ENCODE data around the gene ZNF560. TPM values are rescaled to one million over a fixed set of nuclear protein-coding genes. Genes with fewer than 3 reads are reported as not detected.

Gene ZNF560
- total and polyA plus RNA-seq, 7 donors = not detected

DNA sequence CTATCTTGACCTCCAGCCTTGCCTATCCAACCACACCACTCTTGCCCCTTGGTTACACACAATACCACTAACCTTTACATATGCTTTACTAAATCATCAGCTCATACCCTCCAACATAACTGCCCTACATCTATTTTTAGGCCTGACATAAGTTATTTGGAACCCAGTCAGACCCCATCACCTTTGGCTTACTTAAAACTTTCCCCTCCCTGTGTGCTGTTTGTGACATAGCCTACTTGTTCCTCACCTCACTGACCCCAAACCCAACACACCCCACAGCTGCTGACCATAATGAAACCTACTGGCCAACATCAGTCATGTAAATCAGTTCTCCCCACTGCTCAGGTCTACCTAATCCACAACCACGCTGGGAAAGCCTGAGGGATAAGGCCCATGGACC, 68.0 kb downstream of the ZNF560 start:
- no peak overlapping the region for H3K27ac ChIP-seq
- 96 to 97% methylated on average over 1 of the region's 1 CpG for WGBS, 2 donors
- TF ChIP-seq POLR2A (IDR thresholded peaks at IDR 0.05) (no peak), POLR2AphosphoS5 (IDR thresholded peaks at IDR 0.05) (no peak), EP300 (IDR thresholded peaks at IDR 0.05) (no peak)
- TF ChIP-seq, protein P1, sequence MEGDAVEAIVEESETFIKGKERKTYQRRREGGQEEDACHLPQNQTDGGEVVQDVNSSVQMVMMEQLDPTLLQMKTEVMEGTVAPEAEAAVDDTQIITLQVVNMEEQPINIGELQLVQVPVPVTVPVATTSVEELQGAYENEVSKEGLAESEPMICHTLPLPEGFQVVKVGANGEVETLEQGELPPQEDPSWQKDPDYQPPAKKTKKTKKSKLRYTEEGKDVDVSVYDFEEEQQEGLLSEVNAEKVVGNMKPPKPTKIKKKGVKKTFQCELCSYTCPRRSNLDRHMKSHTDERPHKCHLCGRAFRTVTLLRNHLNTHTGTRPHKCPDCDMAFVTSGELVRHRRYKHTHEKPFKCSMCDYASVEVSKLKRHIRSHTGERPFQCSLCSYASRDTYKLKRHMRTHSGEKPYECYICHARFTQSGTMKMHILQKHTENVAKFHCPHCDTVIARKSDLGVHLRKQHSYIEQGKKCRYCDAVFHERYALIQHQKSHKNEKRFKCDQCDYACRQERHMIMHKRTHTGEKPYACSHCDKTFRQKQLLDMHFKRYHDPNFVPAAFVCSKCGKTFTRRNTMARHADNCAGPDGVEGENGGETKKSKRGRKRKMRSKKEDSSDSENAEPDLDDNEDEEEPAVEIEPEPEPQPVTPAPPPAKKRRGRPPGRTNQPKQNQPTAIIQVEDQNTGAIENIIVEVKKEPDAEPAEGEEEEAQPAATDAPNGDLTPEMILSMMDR (IDR thresholded peaks at IDR 0.05) = no peak
- H3K27me3 ChIP-seq = no peaks in the 10 kb centered on the region
- peaks cover 0 to 3% (median 0%) of the 10 kb centered on the region in 4 donors for H3K9me3 ChIP-seq
- peaks cover 0 to 13% (median 12%) of the 10 kb centered on the region in 4 donors for H3K4me1 ChIP-seq
- H3K36me3 ChIP-seq = peaks cover 3 to 77% (median 22%) of the 10 kb centered on the region in 4 donors
- no peak overlapping the region for H3K4me3 ChIP-seq
- DNase-seq = no peak
- intact Hi-C loops (cut with DNase I) = loop anchor here (10.0 kb wide), 1 partner anchor 384 kb away; the partner anchor contains the start of gene FBXL12

DNA sequence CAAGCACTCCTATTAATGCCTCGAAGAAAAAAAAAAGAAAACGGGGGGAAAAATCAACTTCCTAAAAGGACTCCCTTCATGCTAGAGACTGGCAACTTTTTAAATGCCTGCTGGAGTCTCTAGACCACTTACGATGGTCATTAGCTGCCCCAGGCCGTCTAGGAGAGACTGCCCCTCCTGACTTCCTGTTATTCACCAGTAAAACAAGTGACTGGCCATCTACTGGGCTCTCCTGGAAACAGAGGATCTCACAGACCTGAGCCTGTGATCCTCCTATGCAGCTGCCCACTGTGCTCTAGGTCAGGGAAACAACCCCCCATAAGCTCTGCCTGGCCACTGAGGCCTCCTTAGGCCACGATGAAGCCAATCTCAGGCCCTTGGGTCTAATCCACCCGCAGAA, 70.5 kb downstream of the ZNF560 start:
- 82 to 91% methylated on average over 6 of the region's 6 CpGs for WGBS, 2 donors
- H3K9me3 ChIP-seq = peaks cover 0 to 13% (median 3%) of the 10 kb centered on the region in 4 donors
- TF ChIP-seq EP300 (IDR thresholded peaks at IDR 0.05) (no peak), POLR2A (IDR thresholded peaks at IDR 0.05) (no peak), POLR2AphosphoS5 (IDR thresholded peaks at IDR 0.05) (no peak)
- TF ChIP-seq, protein P1 (IDR thresholded peaks at IDR 0.05) = no peak
- no peaks in the 10 kb centered on the region for H3K4me1 ChIP-seq
- H3K27ac ChIP-seq = no peak overlapping the region
- H3K36me3 ChIP-seq = peaks cover 10 to 95% (median 36%) of the 10 kb centered on the region in 4 donors
- intact Hi-C loops (cut with DNase I) = no loop called here
- H3K4me3 ChIP-seq = no peak overlapping the region
- no peak for DNase-seq
- no peaks in the 10 kb centered on the region for H3K27me3 ChIP-seq

Other genes starting within 250 kb of the ZNF560 start
- gene OR7E24, start 247.7 kb downstream of the ZNF560 start, total RNA-seq = not detected
- gene OR7E24, start 247.7 kb downstream of the ZNF560 start, polyA plus RNA-seq = not detected
- 10 to 100 TPM in 2 of 4 donors, 1 to 10 TPM in 2; 3.1 to 23.7 (median 11.9) TPM for gene ZNF699, start 188.8 kb downstream of the ZNF560 start, total RNA-seq
- gene ZNF699, start 188.8 kb downstream of the ZNF560 start, polyA plus RNA-seq = 1 to 10 TPM in 1 of 3 donors, under 1 TPM in 2; 0.46 to 2.8 (median 0.60) TPM
- 10 to 100 TPM; 16.5 to 45.7 (median 23.9) TPM for gene ZNF559, start 174.4 kb downstream of the ZNF560 start, total RNA-seq
- gene ZNF559, start 174.4 kb downstream of the ZNF560 start, polyA plus RNA-seq = 1 to 10 TPM; 3.7 to 9.1 (median 4.8) TPM
- gene ZNF177, start 135.6 kb downstream of the ZNF560 start, total RNA-seq = 1 to 10 TPM; 3.0 to 5.5 (median 3.3) TPM
- 1 to 10 TPM in 1 of 3 donors, not detected in 2; 1.2 TPM for gene ZNF177, start 135.6 kb downstream of the ZNF560 start, polyA plus RNA-seq
- gene ZNF266, start 63.0 kb downstream of the ZNF560 start, total RNA-seq = 10 to 100 TPM; 15.7 to 32.7 (median 21.6) TPM
- gene ZNF266, start 63.0 kb downstream of the ZNF560 start, polyA plus RNA-seq = 10 to 100 TPM in 1 of 3 donors, 1 to 10 TPM in 2; 3.7 to 24.9 (median 6.6) TPM
- gene ZNF426, start 40.0 kb upstream of the ZNF560 start, total RNA-seq = 10 to 100 TPM; 11.4 to 18.1 (median 12.7) TPM
- gene ZNF426, start 40.0 kb upstream of the ZNF560 start, polyA plus RNA-seq = 1 to 10 TPM; 1.2 to 4.1 (median 2.1) TPM
- 10 to 100 TPM; 18.3 to 28.6 (median 23.7) TPM for gene ZNF121, start 85.9 kb upstream of the ZNF560 start, total RNA-seq
- gene ZNF121, start 85.9 kb upstream of the ZNF560 start, polyA plus RNA-seq = 1 to 10 TPM; 1.2 to 8.0 (median 1.4) TPM
- gene ZNF561, start 122.6 kb upstream of the ZNF560 start, total RNA-seq = 10 to 100 TPM; 30.3 to 41.3 (median 31.5) TPM
- 10 to 100 TPM; 14.1 to 27.1 (median 24.0) TPM for gene ZNF561, start 122.6 kb upstream of the ZNF560 start, polyA plus RNA-seq
- 10 to 100 TPM; 21.3 to 45.4 (median 32.4) TPM for gene ZNF562, start 176.5 kb upstream of the ZNF560 start, total RNA-seq
- gene ZNF562, start 176.5 kb upstream of the ZNF560 start, polyA plus RNA-seq = 10 to 100 TPM; 13.2 to 14.2 (median 13.6) TPM